ENCODE results near the gene FER.
"Not testable (repeated sequence)": the region's sequence is repeated elsewhere in the genome, so short reads cannot be mapped to it uniquely, and the experiment has no call there.

GRCh38 chr5:108700388-108700787 is 47.3 kb upstream of the FER start:
- not testable (repeated sequence) for TF ChIP-seq CTCF, POLR2A, EP300, POLR2AphosphoS5 (IDR thresholded peaks at IDR 0.05)
